ENCODE data around the gene LMO7.

Gene LMO7

GRCh38 chr13:75748874-75749273 lies 112.7 kb downstream of the LMO7 start:
- DNase-seq = no peak

GRCh38 chr13:75749407-75749806 lies 113.3 kb downstream of the LMO7 start:
- no peak for DNase-seq

- no peak for DNase-seq
Observed at GRCh38 chr13:75751350-75751749, 115.2 kb downstream of the LMO7 start.

GRCh38 chr13:75752826-75753225 lies 116.7 kb downstream of the LMO7 start:
- no peak for DNase-seq

- no peak for DNase-seq
Observed at GRCh38 chr13:75754936-75755335, 118.8 kb downstream of the LMO7 start.

GRCh38 chr13:75757336-75757735 lies 121.2 kb downstream of the LMO7 start:
- no peak for DNase-seq

GRCh38 chr13:75759531-75759930 lies 123.4 kb downstream of the LMO7 start:
- no peak for DNase-seq

GRCh38 chr13:75760131-75761021 lies 124.2 kb downstream of the LMO7 start:
- no peak for DNase-seq

- no peak for DNase-seq
Observed at GRCh38 chr13:75761369-75761768, 125.2 kb downstream of the LMO7 start.

- DNase-seq = no peak
Observed at GRCh38 chr13:75762076-75762937, 126.2 kb downstream of the LMO7 start.

GRCh38 chr13:75762955-75763354 lies 126.8 kb downstream of the LMO7 start:
- DNase-seq = no peak

- DNase-seq = no peak
Observed at GRCh38 chr13:75763512-75763911, 127.4 kb downstream of the LMO7 start.

- DNase-seq = no peak
Observed at GRCh38 chr13:75764251-75764925, 128.3 kb downstream of the LMO7 start.

GRCh38 chr13:75764926-75765310 lies 128.8 kb downstream of the LMO7 start:
- no peak for DNase-seq

- DNase-seq = no peak
Observed at GRCh38 chr13:75766636-75767035, 130.5 kb downstream of the LMO7 start.

GRCh38 chr13:75769141-75769905 lies 133.2 kb downstream of the LMO7 start:
- no peak for DNase-seq

- DNase-seq = no peak
Observed at GRCh38 chr13:75770164-75770563, 134.0 kb downstream of the LMO7 start.

GRCh38 chr13:75770592-75771011 lies 134.5 kb downstream of the LMO7 start:
- DNase-seq = no peak

GRCh38 chr13:75771226-75771625 lies 135.1 kb downstream of the LMO7 start:
- DNase-seq = no peak

GRCh38 chr13:75771818-75772217 lies 135.7 kb downstream of the LMO7 start:
- no peak for DNase-seq

GRCh38 chr13:75774176-75774575 lies 138.0 kb downstream of the LMO7 start:
- DNase-seq = no peak

- DNase-seq = no peak
Observed at GRCh38 chr13:75776550-75776949, 140.4 kb downstream of the LMO7 start.

GRCh38 chr13:75779393-75779792 lies 143.3 kb downstream of the LMO7 start:
- no peak for DNase-seq
